ENCODE measurements around the gene SREK1IP1. TPM values are rescaled to one million over a fixed set of nuclear protein-coding genes. Genes with fewer than 3 reads are reported as not detected.

The SREK1IP1 gene
- polyA plus RNA-seq (ENCODE audit: insufficient read length in 10 of 10) = 10 to 100 TPM in 9 of 10 donors, 1 to 10 TPM in 1; 8.6 to 14.2 (median 13.4) TPM
- long read RNA-seq, donor 1, full-length matches to known transcripts = 25 of 35 reads
- long read RNA-seq, donor 1, partial matches to known transcripts = 10 of 35 reads
- long read RNA-seq, donor 1, other reads (novel, unspliced or antisense) = 0 of 35 reads
- long read RNA-seq, donor 2, full-length matches to known transcripts = 22 of 28 reads
- long read RNA-seq, donor 2, partial matches to known transcripts = 6 of 28 reads
- long read RNA-seq, donor 2, other reads (novel, unspliced or antisense) = 0 of 28 reads
- long read RNA-seq, donor 3, partial matches to known transcripts = 0 of 1 reads
- long read RNA-seq, donor 3, other reads (novel, unspliced or antisense) = 0 of 1 reads
- long read RNA-seq, donor 4, full-length matches to known transcripts = 29 of 39 reads
- long read RNA-seq, donor 4, partial matches to known transcripts = 10 of 39 reads
- long read RNA-seq, donor 4, other reads (novel, unspliced or antisense) = 0 of 39 reads
- long read RNA-seq, donor 5, full-length matches to known transcripts = 31 of 47 reads
- long read RNA-seq, donor 5, partial matches to known transcripts = 16 of 47 reads
- long read RNA-seq, donor 5, other reads (novel, unspliced or antisense) = 0 of 47 reads
- long read RNA-seq, donor 6, full-length matches to known transcripts = 39 of 51 reads
- long read RNA-seq, donor 6, partial matches to known transcripts = 12 of 51 reads
- long read RNA-seq, donor 6, other reads (novel, unspliced or antisense) = 0 of 51 reads
- long read RNA-seq, donor 7, full-length matches to known transcripts = 22 of 36 reads
- long read RNA-seq, donor 7, partial matches to known transcripts = 14 of 36 reads
- long read RNA-seq, donor 7, other reads (novel, unspliced or antisense) = 0 of 36 reads
- long read RNA-seq, donor 8, full-length matches to known transcripts = 14 of 19 reads
- long read RNA-seq, donor 8, partial matches to known transcripts = 5 of 19 reads
- long read RNA-seq, donor 8, other reads (novel, unspliced or antisense) = 0 of 19 reads
- long read RNA-seq, donor 9, full-length matches to known transcripts = 1 of 1 reads
- long read RNA-seq, donor 9, partial matches to known transcripts = 0 of 1 reads
- long read RNA-seq, donor 9, other reads (novel, unspliced or antisense) = 0 of 1 reads

DNA sequence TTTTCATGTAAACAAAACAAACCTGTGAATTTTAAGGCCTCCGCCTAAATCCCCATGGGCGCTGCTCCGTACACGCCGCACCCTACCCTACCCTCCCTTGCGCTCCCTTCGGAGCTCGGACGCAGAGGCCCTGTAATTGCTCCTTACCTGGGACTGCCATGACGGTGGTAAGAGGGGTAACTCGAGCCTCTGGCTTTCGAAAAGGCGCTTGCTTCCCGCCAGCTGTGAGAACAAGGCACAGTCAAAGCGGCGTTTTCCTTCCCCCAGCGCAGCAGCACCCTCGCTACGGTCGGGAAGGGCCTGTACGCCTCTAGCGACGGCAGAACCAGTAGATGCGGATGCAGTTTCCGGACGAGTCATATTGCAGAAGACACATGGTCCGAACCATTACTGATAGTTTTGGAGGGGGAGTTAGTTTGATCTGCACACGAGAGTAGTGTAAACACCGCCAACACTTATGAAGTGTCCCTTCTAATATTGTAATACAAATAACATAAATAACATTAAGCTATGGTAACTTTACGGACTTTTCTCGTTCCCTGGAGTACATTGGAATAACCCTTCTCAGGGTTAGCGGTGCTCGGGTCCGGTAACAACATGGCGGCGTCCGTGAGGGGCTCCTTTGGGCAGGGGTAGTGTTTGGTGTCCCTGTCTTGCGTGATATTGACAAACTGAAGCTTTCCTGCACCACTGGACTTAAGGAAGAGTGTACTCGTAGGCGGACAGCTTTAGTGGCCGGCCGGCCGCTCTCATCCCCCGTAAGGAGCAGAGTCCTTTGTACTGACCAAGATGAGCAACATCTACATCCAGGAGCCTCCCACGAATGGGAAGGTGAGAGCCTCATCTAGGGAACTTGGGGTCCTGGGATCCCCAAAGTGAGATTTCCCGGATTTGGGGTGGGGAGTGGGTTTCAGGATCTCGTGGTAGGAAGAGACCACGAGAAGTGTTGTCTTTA is at the start of gene SREK1IP1, which contains the start of gene CWC27:
Gene SREK1IP1 (minus strand): TSS at position 334 of the 955 bp plus-strand sequence. CDS start 174 bp downstream, at position 160.
Gene CWC27 (plus strand): TSS at position 573 of the 955 bp plus-strand sequence. CDS start 217 bp downstream, at position 790.
- peak; percentile 91 to 96 (median 91) for DNase-seq

DNA sequence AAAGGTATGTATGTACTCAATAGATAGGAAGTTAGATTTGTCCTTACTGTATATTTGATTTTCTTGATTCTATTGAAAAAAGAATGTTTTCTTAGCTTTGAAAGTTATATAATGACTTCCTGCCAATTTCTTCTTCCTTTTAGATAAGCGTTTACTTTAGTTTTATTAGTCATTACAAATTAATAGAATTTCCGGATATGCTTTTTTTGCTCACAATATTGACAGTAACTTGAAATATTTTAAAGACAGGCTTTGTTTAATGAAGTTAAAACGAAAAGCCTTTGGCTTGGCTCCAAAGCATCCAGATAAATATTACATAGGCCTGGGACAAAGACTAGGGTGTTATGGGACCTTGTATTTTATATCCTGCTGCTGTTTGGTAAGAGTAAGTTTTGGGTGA is 49.8 kb upstream of the SREK1IP1 start:
- no peak for DNase-seq

- no peak for DNase-seq
These were observed 45.6 kb upstream of the SREK1IP1 start for GRCh38 chr5:64814073-64814472.

DNA sequence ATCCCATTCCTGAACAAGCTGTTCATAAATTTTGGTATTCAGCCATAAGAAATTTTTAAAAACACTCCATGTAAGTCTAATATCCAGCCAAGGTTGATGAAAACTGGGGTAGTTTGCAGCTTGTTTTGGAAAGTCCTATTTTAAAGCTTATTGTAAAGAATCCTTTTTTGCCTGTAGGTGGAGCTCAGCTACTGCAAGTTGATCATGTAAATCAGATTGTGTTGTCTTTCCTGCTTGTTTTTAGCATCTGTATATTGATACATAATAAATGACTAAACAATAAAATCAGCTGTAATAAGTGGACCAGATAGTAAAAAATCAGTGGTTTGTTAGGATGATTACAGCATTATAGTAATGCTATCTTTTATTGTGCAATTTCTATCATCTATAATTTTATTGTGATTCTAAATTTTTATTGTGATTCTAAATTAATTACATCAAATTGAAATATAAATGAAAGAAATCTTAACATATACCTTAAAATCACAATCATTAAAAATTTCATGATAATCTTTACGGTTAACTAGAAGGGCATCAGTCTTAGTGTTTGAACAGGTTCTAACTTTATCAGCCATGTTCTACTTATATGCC is 42.7 kb upstream of the SREK1IP1 start:
- DNase-seq = peak; percentile 47 to 72 (median 49)

DNA sequence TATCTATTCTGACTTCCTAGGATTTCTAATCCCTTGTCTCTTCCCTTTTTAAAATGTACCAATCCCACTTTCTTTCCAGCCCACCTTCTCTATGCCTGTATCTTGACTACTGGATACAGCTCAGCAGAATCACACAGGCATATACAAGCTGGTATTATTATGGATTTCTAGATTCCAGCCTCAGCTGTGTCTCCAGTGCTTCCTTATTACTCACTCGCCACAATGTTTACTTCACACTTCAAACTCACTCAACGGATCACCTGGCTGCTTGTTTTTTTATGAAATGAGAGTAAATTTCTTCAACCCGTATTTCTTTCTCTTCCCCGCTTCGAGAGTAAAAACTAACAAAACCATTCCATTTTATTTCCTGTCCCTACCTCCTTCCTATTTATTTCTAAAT is 39.0 kb upstream of the SREK1IP1 start:
- DNase-seq = no peak

DNA sequence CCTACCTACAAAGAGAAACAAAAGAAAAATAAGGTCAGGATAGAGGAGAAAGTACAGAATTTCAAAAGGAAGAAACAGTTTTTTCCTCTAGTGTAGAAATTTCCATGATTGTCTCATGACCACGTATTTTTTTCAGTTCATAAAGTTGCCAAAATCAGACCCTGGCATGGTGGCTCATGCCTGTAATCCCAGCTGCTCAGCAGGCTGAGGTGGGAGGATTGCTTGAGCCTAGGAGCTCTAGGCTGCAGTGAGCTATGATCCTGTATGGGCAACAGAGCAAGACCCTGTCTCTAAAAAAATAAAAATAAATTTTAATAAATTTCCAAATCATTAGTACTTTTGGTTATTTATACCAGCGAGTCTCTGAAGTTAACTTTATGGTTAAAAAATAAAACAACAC is 38.0 kb upstream of the SREK1IP1 start:
- DNase-seq = no peak

DNA sequence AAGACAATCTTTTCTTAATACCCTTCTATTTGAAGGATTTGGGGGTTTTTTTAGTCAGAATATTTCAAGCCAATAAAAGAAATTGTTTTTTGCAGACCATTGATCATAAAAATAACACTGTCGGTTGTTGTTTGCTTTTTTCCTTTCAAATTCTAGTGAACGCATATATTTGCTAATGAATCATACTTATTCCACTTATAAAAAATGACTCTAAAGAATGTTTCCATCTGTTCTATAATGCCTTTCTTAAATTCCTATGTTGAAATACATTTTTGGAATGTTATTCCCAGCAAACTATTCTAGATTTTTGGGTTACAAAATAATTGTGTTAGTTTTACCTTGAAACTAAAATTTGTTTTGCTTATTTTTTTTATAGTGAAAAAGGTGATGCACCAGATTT is 32.4 kb upstream of the SREK1IP1 start:
- peak in 1 of 3 donors; percentile 2 for DNase-seq

- DNase-seq = no peak
These were observed 27.8 kb upstream of the SREK1IP1 start for GRCh38 chr5:64796301-64796700.

- DNase-seq = no peak
These were observed 25.7 kb upstream of the SREK1IP1 start for GRCh38 chr5:64794053-64794770.

- DNase-seq = no peak
These were observed 24.0 kb upstream of the SREK1IP1 start for GRCh38 chr5:64792469-64792868.

DNA sequence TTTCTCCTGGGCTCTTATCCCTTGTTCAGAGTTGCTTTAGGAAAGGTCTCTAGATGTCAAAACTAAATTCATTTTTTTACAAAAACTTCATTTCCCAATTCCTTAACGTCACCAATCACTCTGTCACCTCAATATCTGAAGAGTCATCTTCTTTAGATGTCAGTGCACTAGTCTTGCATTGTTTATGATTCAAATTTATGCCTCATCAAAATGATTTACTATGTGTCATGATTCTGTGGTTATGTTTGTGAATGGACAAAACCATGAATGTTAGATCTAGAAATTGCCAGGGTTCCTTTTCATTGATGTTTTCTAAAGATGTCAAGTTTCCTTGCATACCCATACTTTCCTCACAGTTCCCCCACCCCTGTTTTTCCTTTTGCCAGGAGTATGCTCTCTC is 21.7 kb upstream of the SREK1IP1 start:
- no peak for DNase-seq

DNA sequence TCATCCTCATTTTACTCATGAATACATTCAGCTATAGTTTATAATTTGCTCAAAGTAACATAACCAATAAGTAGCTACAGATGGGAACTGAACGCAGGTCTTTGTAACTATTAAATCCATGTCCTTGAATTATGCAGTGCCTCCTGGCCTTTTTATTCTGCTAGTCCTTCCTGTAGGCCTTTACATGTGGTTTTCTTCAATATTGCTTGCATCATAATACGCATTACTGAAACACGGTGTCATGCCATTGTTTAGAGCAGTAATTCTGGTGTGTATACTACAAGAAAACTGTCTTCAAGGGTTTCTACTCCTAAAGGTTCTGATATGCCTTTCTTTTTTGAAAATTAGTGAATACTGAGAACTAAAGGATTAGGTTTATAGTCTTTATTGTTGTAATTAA is 21.0 kb upstream of the SREK1IP1 start:
- no peak for DNase-seq

GRCh38 chr5:64788156-64788555 is 19.7 kb upstream of the SREK1IP1 start:
- no peak for DNase-seq

DNA sequence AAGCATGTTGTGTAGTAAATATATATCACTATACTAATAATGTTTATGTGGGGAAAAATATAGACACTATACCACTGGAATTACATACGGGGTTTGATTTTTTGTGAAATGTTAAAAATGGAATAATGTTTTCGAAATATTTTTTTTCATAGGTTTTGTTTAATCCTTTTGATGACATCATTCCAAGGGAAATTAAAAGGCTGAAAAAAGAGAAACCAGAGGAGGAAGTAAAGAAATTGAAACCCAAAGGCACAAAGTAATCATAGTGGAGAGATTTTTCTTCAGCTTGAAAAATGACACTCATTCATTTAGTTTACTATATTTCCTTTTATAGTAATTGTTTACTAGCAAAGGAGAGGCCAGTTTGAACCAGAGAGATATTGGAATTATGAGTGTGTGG is 17.9 kb upstream of the SREK1IP1 start:
- DNase-seq = no peak

GRCh38 chr5:64784451-64785025 is 16.0 kb upstream of the SREK1IP1 start:
- DNase-seq = peak; percentile 74 to 87 (median 84)

DNA sequence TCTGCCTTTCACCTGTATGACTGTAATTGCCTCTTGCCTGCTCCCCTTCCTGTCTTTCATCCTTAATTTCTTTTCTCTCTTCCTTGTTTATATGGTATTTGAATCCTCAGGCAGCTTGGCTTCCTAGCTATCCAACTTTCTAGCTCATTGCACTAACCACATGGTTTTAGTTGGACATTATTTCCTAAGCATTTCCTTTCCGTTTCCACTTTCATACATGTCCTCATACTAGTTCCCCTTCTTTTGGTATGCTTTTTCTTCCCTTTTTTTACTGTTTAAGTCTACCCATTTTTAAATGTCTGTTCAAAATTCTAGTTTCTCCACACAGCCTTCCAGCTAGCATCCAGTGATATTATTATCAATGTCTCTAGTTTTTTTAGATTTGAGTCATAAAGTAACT is 6.8 kb upstream of the SREK1IP1 start:
- no peak for DNase-seq

GRCh38 chr5:64773533-64773932 is 5.0 kb upstream of the SREK1IP1 start:
- DNase-seq = no peak

GRCh38 chr5:64771736-64772135 is 3.2 kb upstream of the SREK1IP1 start:
- DNase-seq = no peak

GRCh38 chr5:64769855-64770254 is 1.4 kb upstream of the SREK1IP1 start:
- DNase-seq = no peak
